Amygdala (tissue), 56 donors: ENCODE results near the gene NSG2.
"Not testable (repeated sequence)": the region's sequence is repeated elsewhere in the genome, so short reads cannot be mapped to it uniquely, and the experiment has no call there.

ENCODE experiments used
- DNase-seq, 56 donors: peaks; one replicate each; lab custom pipeline; 2025; lab: John Stamatoyannopoulos, UW

The NSG2 gene

DNA sequence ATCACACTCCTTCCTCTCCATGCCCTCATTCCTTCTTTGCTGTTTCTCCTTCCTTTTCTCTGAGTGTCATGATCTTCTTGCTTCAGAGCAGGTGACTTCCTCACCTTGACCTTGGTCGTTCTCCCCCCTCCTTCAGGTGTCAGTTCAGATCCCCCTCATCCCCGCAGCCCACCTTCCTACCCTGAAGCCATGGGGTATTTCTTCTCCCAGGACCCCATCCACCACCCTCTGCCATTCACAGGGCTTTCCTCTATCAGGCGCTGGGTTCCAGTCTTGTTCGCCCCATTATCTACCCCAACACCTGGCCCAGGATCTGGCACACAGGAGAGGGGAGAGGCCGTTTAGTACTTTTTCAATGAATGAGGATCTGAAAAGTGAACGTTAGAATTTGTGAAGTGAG lies 101.0 kb downstream of the NSG2 start:
- DNase-seq = no peak

DNA sequence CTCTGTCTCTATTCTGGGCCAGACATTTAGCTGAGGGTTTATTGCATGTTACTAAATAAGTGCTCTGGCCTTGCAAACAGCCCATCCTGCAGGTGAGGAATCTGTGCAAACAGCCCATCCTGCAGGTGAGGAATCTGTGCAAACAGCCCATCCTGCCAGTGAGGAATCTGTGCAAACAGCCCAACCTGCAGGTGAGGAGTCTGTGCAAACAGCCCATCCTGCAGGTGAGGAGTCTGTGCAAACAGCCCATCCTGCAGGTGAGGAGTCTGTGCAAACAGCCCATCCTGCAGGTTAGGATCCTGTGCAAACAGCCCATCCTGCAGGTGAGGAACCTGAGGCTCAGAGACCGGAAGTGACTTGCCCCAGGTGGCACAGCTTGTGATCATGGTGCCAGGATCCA lies 101.5 kb downstream of the NSG2 start:
- DNase-seq = not testable (repeated sequence)

DNA sequence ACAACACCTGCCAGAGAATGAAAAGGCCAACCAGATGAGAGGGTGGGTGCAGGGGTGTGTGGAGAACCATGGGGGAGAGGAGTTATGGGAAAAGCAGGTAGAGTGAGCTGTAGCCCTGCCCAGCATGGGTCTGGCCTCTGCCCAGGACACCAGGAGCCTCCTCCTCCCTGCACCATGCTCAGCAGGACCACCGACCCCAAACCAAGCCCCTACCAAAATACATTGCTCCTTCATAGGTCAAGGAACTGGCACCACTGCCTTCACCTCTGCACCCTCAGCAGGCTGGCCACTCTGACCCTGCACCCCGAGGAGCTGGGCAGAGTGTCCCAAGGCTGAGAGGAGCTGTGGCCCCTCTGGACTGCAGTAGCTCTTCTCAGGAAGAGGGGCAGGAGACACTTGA lies 102.0 kb downstream of the NSG2 start:
- DNase-seq = no peak

DNA sequence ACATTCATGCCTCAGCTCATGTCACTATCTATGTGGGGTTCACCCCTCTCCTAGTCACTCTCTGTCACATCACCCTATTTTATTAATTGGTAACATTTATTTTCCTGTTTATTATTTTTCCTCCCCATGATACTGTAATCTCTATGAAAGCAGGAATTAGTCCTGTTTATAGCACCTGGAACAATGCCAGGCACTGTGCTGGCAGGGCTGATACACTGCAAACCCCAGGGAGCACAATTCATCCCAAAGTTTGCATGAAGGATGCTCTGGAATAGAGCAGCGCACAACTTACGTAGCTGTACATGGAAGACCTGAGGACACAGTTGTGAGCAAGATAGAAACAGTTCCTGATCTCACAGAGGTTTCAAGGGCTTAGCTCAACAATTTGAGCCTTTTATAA lies 103.2 kb downstream of the NSG2 start:
- no peak for DNase-seq

DNA sequence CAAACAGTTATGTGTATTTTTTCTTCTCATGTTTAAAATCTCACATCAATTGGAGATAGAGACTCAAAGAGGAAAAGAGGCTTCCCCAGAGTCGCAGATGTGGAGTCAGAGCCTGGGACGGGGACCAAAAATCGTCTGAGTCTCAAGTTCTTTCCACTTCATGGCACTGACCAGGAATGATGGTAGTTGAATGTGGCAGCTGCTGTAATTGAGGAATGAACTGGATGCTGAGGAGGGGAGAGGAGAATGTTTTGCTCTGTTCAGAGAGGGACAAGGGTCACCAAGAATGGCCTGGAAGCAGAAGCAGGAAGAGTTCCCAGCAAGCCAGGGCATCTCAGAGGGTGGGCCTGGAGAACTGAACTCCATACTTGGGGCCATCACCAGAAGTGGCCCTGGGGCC lies 103.9 kb downstream of the NSG2 start:
- DNase-seq = no peak

DNA sequence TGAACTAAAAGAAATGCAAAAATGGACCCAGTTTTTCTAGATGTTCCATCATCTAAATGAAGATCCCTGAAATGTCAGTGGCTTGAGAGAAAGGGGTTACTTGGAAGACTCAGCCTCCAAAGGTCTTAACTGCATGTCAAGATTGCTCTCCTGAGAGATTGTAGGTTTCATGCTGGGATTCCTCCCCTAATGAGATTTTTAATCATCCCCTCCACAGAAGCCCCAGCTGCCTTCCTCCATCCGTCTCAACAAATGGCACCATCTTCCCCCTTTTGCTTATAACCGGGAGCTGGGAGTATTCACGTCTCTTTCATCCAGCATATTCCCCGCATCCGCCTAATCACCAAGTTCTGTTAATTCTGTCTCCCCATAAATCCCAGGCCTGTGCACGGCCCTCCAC lies 104.5 kb downstream of the NSG2 start:
- no peak for DNase-seq

DNA sequence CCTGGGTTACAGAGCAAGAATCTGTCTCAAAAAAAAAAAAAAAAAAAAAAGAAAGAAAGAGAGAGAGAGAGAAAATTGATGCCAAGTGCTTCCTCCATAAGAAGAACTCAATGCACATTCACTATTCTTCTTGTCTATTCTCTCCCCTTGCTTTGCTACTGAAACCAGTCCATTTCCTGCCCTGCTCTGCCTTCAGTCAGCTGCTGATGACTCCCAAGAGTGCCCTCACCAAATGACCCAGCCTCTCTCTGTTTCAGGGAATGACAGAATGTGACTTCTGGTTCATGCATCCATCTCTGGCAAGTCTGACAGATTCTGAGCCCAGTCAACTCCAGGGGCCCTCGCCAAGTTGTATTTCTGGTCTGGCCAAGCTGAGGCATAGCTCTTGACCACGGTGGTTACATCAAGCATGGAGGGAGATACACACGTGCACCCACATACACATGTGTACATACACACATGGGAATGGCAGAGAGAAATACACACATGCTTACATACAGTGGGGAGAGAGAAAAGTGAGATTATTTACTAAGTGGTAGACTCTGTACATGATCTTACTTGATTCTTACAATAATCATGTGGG lies 106.2 kb downstream of the NSG2 start:
- no peak for DNase-seq

DNA sequence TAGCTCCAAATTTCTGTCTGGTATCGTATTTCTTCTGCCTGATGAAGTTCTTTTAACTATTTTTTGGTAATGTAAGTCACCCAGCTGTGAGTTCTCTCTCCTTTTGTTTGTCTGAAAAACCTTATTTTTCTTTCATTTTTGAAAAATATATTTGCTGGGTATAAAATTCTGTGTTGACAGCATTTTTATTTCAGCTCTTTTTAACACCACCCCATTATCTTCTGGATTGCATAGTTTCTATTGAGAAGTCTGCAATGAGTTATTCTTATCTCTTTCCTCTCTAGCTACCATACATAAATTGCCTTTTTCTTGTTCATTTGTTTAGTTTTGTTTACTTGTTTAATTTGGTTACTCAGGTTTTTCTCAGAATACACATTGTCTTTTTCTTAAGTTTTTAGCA lies 109.1 kb downstream of the NSG2 start:
- DNase-seq = no peak

DNA sequence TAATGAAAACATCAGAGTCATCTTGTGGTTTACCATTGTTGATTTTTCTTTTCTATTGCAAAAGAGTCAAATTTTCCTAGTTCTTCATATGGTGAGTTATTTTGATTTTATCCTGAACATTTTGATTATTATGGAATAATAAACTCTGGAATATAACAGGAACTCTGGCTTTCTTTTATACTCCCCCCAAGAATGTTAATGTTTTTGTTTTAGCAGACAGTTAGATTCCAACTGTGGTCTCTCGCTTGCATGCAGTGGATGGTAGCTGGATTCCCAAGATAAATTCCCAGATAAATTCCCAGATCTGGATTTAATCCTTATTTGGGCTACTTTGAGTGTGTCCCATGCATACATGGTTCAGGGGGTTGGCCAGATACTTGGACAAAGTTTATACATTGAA lies 109.8 kb downstream of the NSG2 start:
- no peak for DNase-seq

DNA sequence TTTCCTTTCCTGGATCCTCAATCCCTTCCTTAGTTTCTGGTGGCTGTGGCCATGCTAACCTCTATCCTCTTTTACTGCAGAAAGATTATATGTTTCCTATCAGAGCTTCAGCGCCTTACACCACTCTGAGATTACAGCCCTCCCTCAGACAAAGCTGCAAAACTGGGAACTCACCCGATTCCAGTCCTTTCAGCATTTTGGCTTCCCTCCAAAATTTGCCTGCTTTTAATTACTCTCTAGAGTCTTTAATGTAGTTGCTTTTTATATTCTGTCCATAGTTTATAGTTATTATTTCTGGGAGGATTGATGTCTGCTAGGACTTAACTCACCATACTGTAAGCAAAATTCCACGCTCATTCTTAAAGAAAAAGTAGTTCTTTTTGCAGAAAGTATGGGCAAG lies 110.2 kb downstream of the NSG2 start:
- no peak for DNase-seq

DNA sequence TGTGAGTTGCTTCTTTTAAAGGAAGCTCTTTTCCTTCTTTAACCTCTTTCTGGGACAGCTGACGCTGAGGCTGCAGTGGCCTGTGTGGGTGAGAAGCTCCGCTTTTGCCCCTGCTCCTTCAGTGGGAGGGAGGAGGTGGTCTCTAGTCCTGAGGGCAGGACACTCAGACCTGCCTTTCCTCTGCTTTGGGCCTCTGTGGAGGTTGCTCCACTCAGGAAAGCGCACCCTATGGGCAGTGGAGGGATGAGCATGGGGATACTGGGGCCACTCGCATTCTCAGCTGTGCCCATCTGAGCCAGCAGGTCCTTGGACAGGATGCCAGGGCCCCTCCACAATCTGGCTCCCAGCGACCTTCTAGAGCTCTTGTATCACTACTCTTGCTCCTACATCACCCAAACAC lies 111.5 kb downstream of the NSG2 start:
- no peak for DNase-seq
